ENCODE results near the gene SLC25A13. TPM values are rescaled to one million over a fixed set of nuclear protein-coding genes. Genes with fewer than 3 reads are reported as not detected.

SLC25A13 gene
- total RNA-seq, 1 experiment from 2014 or later: 52.5 TPM

- CTCF ChIA-PET: no interaction called here
- POLR2A ChIA-PET (ENCODE audit: unreplicated experiment): no interaction called here
- no peak overlapping the region for H3K4me2 ChIP-seq
These were observed 2.5 kb downstream of the SLC25A13 start for GRCh38 chr7:96319439-96319838.

GRCh38 chr7:96316949-96317348, 4.9 kb downstream of the SLC25A13 start:
- ChIA-PET CTCF (no interaction called here), POLR2A (ENCODE audit: unreplicated experiment) (interaction anchor here (0.6 kb wide), 2 partner anchors 97 to 765 kb away, joined by 3 to 4 read pairs; no protein-coding TSS in a partner anchor)
- no peaks in the 10 kb centered on the region for H3K9me2 ChIP-seq (ENCODE audit: insufficient read depth)
- H3K9me3 ChIP-seq (ENCODE audit: insufficient read depth, low read depth): no peaks in the 10 kb centered on the region; the same call in 1 of the 2 replicates
- H3K27me3 ChIP-seq (ENCODE audit: insufficient read depth, low read depth): no peaks in the 10 kb centered on the region
- H3K36me3 ChIP-seq (ENCODE audit: low read depth): peaks cover 13% of the 10 kb centered on the region; the same call in 1 of the 2 replicates
- H3K79me2 ChIP-seq (ENCODE audit: low read depth): peaks cover 89% of the 10 kb centered on the region
- H3K4me3 ChIP-seq: no peak overlapping the region
- peak; percentile 75 to 93 for DNase-seq
- H2AFZ ChIP-seq: no peak overlapping the region
- intact Hi-C loops (cut with micrococcal nuclease; ENCODE audit: unreplicated experiment): loop anchor here (1.0 kb wide), 1 partner anchor 98 kb away; no protein-coding TSS in a partner anchor
- no TSS peak for BruUV-seq (replicated peaks)
- TF ChIP-seq CTCF (conservative IDR thresholded peaks at IDR 0.05) (no peak), EZH2 (IDR thresholded peaks at IDR 0.05; ENCODE audit: low read depth) (no peak)
- peaks cover 25% of the 10 kb centered on the region for H3F3A ChIP-seq (ENCODE audit: insufficient read depth, low read depth)
- H3K4me2 ChIP-seq: peak overlapping the region; percentile 59
- H3K4me1 ChIP-seq (replicated peaks; ENCODE audit: insufficient read depth): peaks cover 58% of the 10 kb centered on the region
- peak overlapping the region; percentile 64 for H3K27ac ChIP-seq
- peaks cover 27% of the 10 kb centered on the region; the same call in 1 of the 2 replicates for H4K20me1 ChIP-seq (ENCODE audit: insufficient read depth)

More at GRCh38 chr7:96319439-96319838, 2.5 kb downstream of the SLC25A13 start:
- Histone ChIP-seq H3K4me1 (replicated peaks; ENCODE audit: insufficient read depth) (peaks cover 54% of the 10 kb centered on the region), H3K27ac (no peak overlapping the region), H3K4me3 (no peak overlapping the region), H3K27me3 (ENCODE audit: insufficient read depth, low read depth) (no peaks in the 10 kb centered on the region), H3F3A (ENCODE audit: insufficient read depth, low read depth) (peaks cover 30% of the 10 kb centered on the region), H2AFZ (no peak overlapping the region), H3K36me3 (ENCODE audit: low read depth) (0 out of 2 replicates have a peak, but pooled peaks cover 3% of the 10 kb centered on the region), H3K9me2 (ENCODE audit: insufficient read depth) (no peaks in the 10 kb centered on the region), H3K79me2 (ENCODE audit: low read depth) (peaks cover 67% of the 10 kb centered on the region), H3K9me3 (ENCODE audit: insufficient read depth, low read depth) (no peaks in the 10 kb centered on the region; the same call in 1 of the 2 replicates), H4K20me1 (ENCODE audit: insufficient read depth) (peaks cover 21% of the 10 kb centered on the region; the same call in 1 of the 2 replicates)
- DNase-seq: no peak
- intact Hi-C loops (cut with micrococcal nuclease; ENCODE audit: unreplicated experiment): no loop called here
- BruUV-seq (replicated peaks): no TSS peak
- no peak for TF ChIP-seq CTCF (conservative IDR thresholded peaks at IDR 0.05)
- TF ChIP-seq EZH2 (IDR thresholded peaks at IDR 0.05; ENCODE audit: low read depth): no peak

DNA sequence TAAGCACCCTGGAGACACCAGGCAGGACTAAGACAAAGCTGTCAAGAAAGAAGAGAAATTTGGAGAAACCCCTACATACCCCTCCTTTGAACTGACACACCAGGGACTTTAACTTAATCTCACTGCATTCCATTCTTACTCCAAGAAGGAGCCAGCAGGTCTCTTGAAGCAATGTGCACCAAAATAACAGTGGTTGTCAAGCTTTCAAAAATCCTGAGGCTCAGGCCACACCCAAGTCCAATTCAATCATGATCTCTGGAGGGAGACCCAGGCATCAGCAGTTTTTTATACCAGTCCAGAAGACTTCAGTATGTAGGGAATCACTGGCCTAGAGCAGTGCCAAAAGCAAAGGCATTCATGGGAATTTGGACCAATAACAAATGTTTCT, 6.8 kb downstream of the SLC25A13 start:
- DNase-seq: no peak
- Histone ChIP-seq H2AFZ (no peak overlapping the region), H3K79me2 (ENCODE audit: low read depth) (peaks cover 92% of the 10 kb centered on the region), H3K4me2 (0 out of 2 replicates have a peak overlapping the region, but pooled peaks have one; percentile 13), H3K9me2 (ENCODE audit: insufficient read depth) (no peaks in the 10 kb centered on the region), H3K27ac (no peak overlapping the region), H4K20me1 (ENCODE audit: insufficient read depth) (peaks cover 39% of the 10 kb centered on the region), H3K9me3 (ENCODE audit: insufficient read depth, low read depth) (no peaks in the 10 kb centered on the region; the same call in 1 of the 2 replicates), H3K4me3 (no peak overlapping the region), H3K4me1 (replicated peaks; ENCODE audit: insufficient read depth) (peaks cover 51% of the 10 kb centered on the region), H3F3A (ENCODE audit: insufficient read depth, low read depth) (peaks cover 17% of the 10 kb centered on the region), H3K36me3 (ENCODE audit: low read depth) (peaks cover 22% of the 10 kb centered on the region), H3K27me3 (ENCODE audit: insufficient read depth, low read depth) (no peaks in the 10 kb centered on the region)
- no TSS peak for BruUV-seq (replicated peaks)
- CTCF ChIA-PET: no interaction called here
- intact Hi-C loops (cut with micrococcal nuclease; ENCODE audit: unreplicated experiment): no loop called here
- POLR2A ChIA-PET (ENCODE audit: unreplicated experiment): no interaction called here
- TF ChIP-seq CTCF (conservative IDR thresholded peaks at IDR 0.05) (no peak), EZH2 (IDR thresholded peaks at IDR 0.05; ENCODE audit: low read depth) (no peak)

Data from PC-9 (cell line).